Transverse colon (tissue), 4 donors: ENCODE results near the gene TMPRSS2. TPM values are rescaled to one million over a fixed set of nuclear protein-coding genes. Genes with fewer than 3 reads are reported as not detected.
"Not testable (repeated sequence)": the region's sequence is repeated elsewhere in the genome, so short reads cannot be mapped to it uniquely, and the experiment has no call there.

ENCODE experiments used
- DNase-seq: peaks from one replicate; pipeline ENCODE4 v3.0.0-alpha.2; 2019
- H3K27ac ChIP-seq, 4 donors: fragments of 200-600 bp; sonication (generic); 2 replicates each; pipeline ENCODE4 v1.5.1; 2016 to 2018; ENCODE audit warnings: inconsistent platforms in 4 of 4
- H3K27me3 ChIP-seq: fragments of 200-600 bp; sonication (generic); 2 replicates; pipeline ENCODE4 v1.5.1; 2017; ENCODE audit warnings: inconsistent platforms
- H3K36me3 ChIP-seq, 4 donors: fragments of 200-600 bp; sonication (generic); 2 replicates each; pipeline ENCODE4 v1.5.1; 2017 to 2019; ENCODE audit warnings: inconsistent platforms in 4 of 4
- H3K4me1 ChIP-seq, 4 donors: fragments of 200-600 bp; sonication (generic); 2 replicates each; pipeline ENCODE4 v1.5.1; 2017 to 2020; ENCODE audit warnings: inconsistent platforms in 4 of 4
- H3K4me3 ChIP-seq, 4 donors: fragments of 200-600 bp; sonication (generic); 1 replicate in 1 of 4; 2 replicates in 3 of 4; pipeline versions ENCODE4 v1.5.1 to v1.6.1; 2017 to 2019; ENCODE audit warnings: inconsistent platforms in 4 of 4
- H3K9me3 ChIP-seq, 2 donors: fragments of 200-600 bp; sonication (generic); 2 replicates each; pipeline ENCODE4 v1.5.1; 2017 to 2019; ENCODE audit warnings: inconsistent platforms in 2 of 2
- EP300 ChIP-seq: sonication (generic); formaldehyde crosslinking; IDR thresholded peaks from one replicate; pipeline ENCODE4 v1.6.1; 2017; ENCODE audit warnings: antibody characterized with exemption, low read depth
- POLR2A ChIP-seq: fragments of 450-650 bp; IDR thresholded peaks from one replicate; pipeline ENCODE4 v1.6.1; 2016; ENCODE audit warnings: antibody characterized with exemption, mild to moderate bottlenecking, moderate library complexity
- POLR2AphosphoS5 ChIP-seq, 3 donors: sonication (generic); formaldehyde crosslinking; IDR thresholded peaks; one replicate each; pipeline ENCODE4 v1.6.1; 2016; ENCODE audit warnings: antibody characterized with exemption in 3 of 3
- WGBS, 2 donors: methylation state at CpG; one replicate each; pipeline ENCODE4 v1.1.5; 2018; ENCODE audit warnings: low coverage in 1 of 2; 5-methylcytosine and 5-hydroxymethylcytosine counted together
- in situ Hi-C, 4 donors: fragments of 200-750 bp; cut with MboI; loops; one replicate each; pipeline versions ENCODE4 v1.15.0 to v1.15.1; 2017; ENCODE audit warnings: low sequenced_read_pairs in 3 of 4, low pct_ligation_motif_present in 1 of 4, low pct_unique_long_range_greater_than_20kb in 1 of 4
- intact Hi-C: fragments of 100-400 bp; cut with DNase I; formaldehyde crosslinking; loops from one replicate; pipeline ENCODE4 v1.15.1; 2023; ENCODE audit warnings: low total_unique reads
- small RNA-seq, 4 donors: library from RNA; depleted of rRNA; stranded (forward); fragments of <200 nt; gene quantifications; one replicate each; pipeline ENCODE3, GENCODE V24; 2016
- total RNA-seq, 4 donors: library from RNA; depleted of rRNA; stranded (reverse); fragments of >200 nt; gene quantifications; one replicate each; pipeline ENCODE4 v1.1.0, GENCODE V29; 2016
- TF ChIP-seq, protein P1 (sequence below), 5 experiments: fragments of 200-600 bp in 3 of 5; fragments of 450-650 bp in 2 of 5; sonication (generic) in 3 of 5; IDR thresholded peaks; 1 replicate in 2 of 5; 2 replicates in 3 of 5; pipeline ENCODE4 v1.5.1; 2016 to 2017; ENCODE audit warnings: antibody characterized with exemption in 5 of 5, inconsistent platforms in 3 of 5, mild to moderate bottlenecking in 2 of 5, moderate library complexity in 1 of 5

Gene TMPRSS2
- total RNA-seq, 4 donors from 2014 or later, result 65.3 to 557 (median 485) TPM

DNA sequence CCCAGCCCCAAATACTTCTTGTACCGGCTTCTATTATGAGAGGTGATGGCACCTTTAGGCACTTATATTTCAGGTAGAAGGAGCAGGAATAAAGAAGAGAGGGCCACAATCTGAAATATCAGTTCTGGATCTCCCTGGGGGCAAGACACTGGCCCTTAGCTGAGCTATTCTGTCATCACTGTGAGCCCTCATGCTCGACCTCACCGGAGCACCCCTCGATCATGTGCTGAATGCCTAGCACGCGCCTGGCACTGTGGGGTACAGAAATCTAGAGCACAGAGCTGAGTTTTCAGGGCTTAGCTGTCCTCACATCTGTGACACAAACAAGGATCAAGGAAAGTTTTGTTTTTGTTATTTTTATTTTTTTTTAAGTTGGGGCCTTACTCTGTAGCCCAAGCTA is 89.6 kb downstream of the TMPRSS2 start:
- no peak overlapping the region for H3K4me3 ChIP-seq
- intact Hi-C loops, result no loop called here
- in situ Hi-C loops, result no loop called here
- no peak for DNase-seq
- no peaks in the 10 kb centered on the region for H3K9me3 ChIP-seq
- TF ChIP-seq POLR2AphosphoS5 (IDR thresholded peaks at IDR 0.05), result no peak
- TF ChIP-seq EP300, result no peak
- no peak for TF ChIP-seq POLR2A
- TF ChIP-seq, protein P1, sequence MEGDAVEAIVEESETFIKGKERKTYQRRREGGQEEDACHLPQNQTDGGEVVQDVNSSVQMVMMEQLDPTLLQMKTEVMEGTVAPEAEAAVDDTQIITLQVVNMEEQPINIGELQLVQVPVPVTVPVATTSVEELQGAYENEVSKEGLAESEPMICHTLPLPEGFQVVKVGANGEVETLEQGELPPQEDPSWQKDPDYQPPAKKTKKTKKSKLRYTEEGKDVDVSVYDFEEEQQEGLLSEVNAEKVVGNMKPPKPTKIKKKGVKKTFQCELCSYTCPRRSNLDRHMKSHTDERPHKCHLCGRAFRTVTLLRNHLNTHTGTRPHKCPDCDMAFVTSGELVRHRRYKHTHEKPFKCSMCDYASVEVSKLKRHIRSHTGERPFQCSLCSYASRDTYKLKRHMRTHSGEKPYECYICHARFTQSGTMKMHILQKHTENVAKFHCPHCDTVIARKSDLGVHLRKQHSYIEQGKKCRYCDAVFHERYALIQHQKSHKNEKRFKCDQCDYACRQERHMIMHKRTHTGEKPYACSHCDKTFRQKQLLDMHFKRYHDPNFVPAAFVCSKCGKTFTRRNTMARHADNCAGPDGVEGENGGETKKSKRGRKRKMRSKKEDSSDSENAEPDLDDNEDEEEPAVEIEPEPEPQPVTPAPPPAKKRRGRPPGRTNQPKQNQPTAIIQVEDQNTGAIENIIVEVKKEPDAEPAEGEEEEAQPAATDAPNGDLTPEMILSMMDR (IDR thresholded peaks at IDR 0.05), result no peak
- H3K36me3 ChIP-seq, result no peaks in the 10 kb centered on the region
- peaks cover 0 to 17% (median 7%) of the 10 kb centered on the region in 4 donors for H3K4me1 ChIP-seq
- H3K27ac ChIP-seq, result no peak overlapping the region
- H3K27me3 ChIP-seq, result no peaks in the 10 kb centered on the region
- 90 to 96% methylated on average over 2 to 6 of the region's 6 CpGs for WGBS, 2 donors

DNA sequence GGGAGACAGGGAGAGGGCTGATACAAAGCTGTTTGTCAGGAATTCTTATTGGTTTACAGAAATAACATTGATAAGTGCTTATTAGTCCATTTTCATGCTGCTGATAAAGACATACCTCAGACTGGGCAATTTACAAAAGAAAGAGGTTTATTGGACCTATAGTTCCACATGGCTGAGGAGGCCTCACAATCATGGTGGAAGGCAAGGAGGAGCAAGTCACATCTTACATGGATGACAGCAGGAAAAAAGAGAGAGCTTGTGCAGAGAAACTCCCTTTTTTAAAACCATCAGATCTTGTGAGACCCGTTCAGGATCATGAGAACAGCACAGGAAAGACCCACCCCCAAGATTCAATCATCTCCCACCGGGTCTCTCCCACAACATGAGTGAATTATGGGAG is 90.5 kb downstream of the TMPRSS2 start:
- H3K4me3 ChIP-seq, H3K36me3 ChIP-seq, intact Hi-C loops, H3K9me3 ChIP-seq, DNase-seq, H3K27me3 ChIP-seq, in situ Hi-C loops, H3K27ac ChIP-seq: not testable (repeated sequence)
- 90% methylated on average over 2 of the region's 2 CpGs; no CpG with 5 or more reads in 1 of the 2 donors for WGBS, 2 donors
- H3K4me1 ChIP-seq, result peaks cover 0 to 17% (median 7%) of the 10 kb centered on the region in 4 donors

Small RNA genes lying within 50 kb of the gene (small RNA-seq; reads per million reads assigned to genes)
- 0 reads per million in 4 donors for gene RF00421

Other genes with a start within 250 kb of the TMPRSS2 start
- gene FAM3B, start 191.4 kb downstream of the TMPRSS2 start, total RNA-seq, result 1 to 10 TPM in 2 of 4 donors, not detected in 2; 2.4 to 5.7 TPM
- gene MX2, start 146.1 kb downstream of the TMPRSS2 start, total RNA-seq, result 10 to 100 TPM in 1 of 4 donors, 1 to 10 TPM in 3; 3.4 to 16.9 (median 4.1) TPM
- 10 to 100 TPM; 27.3 to 82.2 (median 61.9) TPM for gene MX1, start 81.9 kb downstream of the TMPRSS2 start, total RNA-seq